Tibial artery (tissue), 4 donors: ENCODE results near the gene LEAP2.
A peak's percentile ranks its signal among the peaks of the same experiment; 100 is the strongest.

Experiments used
- DNase-seq, 2 donors: peaks; one replicate each; pipeline ENCODE4 v3.0.0-alpha.2; 2019
- H3K27ac ChIP-seq, 2 donors: fragments of 200-600 bp; sonication (generic) in 1 of 2; 1 replicate in 1 of 2; 2 replicates in 1 of 2; pipeline ENCODE4 v1.5.1; 2018 to 2019; ENCODE audit warnings: mild to moderate bottlenecking in 1 of 2
- H3K27me3 ChIP-seq, 2 donors: fragments of 200-600 bp; sonication (generic) in 1 of 2; one replicate each; pipeline versions ENCODE4 v1.5.1 to v1.6.0; 2016 to 2019
- H3K36me3 ChIP-seq, 3 donors: fragments of 200-600 bp; sonication (generic) in 2 of 3; one replicate each; pipeline ENCODE4 v1.5.1; 2016 to 2019; ENCODE audit warnings: mild to moderate bottlenecking in 2 of 3
- H3K4me1 ChIP-seq, 4 donors: fragments of 200-600 bp; sonication (generic) in 2 of 4; 1 replicate in 3 of 4; 2 replicates in 1 of 4; pipeline ENCODE4 v1.5.1; 2016 to 2019
- H3K4me3 ChIP-seq, 2 donors: fragments of 200-600 bp; sonication (generic) in 1 of 2; 1 replicate in 1 of 2; 2 replicates in 1 of 2; pipeline ENCODE4 v1.5.1; 2018 to 2019; ENCODE audit warnings: mild to moderate bottlenecking in 2 of 2
- H3K9me3 ChIP-seq, 3 donors: fragments of 200-600 bp; sonication (generic) in 1 of 3; one replicate each; pipeline ENCODE4 v1.5.1; 2016 to 2019
- CTCF ChIP-seq, 2 experiments: fragments of 200-600 bp in 1 of 2; fragments of 450-650 bp in 1 of 2; IDR thresholded peaks; one replicate each; pipeline ENCODE4 v1.5.1; 2017 to 2019; ENCODE audit warnings: antibody characterized with exemption in 2 of 2, mild to moderate bottlenecking in 1 of 2, moderate library complexity in 1 of 2
- intact Hi-C: fragments of 100-400 bp; cut with DNase I; formaldehyde crosslinking; loops from one replicate; pipeline ENCODE4 v1.15.0; 2023; ENCODE audit warnings: low total_unique reads

LEAP2 gene

DNA sequence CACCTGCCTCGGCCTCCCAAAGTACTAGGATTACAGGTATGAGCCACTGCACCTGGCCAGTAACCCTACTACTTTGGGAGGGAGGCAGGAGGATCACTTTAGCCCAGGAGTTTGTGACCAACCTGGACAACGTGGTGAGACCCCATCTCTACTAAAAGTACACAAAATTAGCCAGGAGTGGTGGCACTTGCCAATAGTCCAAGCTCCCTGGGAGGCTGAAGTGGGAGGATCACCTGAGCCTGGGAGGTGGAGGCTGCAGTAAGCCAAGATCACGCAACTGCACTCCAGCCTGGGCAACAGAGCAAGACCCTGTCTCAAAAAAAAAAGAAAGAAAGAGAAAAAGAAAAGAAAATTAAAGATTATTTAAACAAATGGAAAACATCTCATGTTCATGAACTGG is 17.5 kb upstream of the LEAP2 start:
- no peak overlapping the region for H3K4me3 ChIP-seq
- no peak for TF ChIP-seq CTCF (IDR thresholded peaks at IDR 0.05)
- no peaks in the 10 kb centered on the region for H3K36me3 ChIP-seq
- no peaks in the 10 kb centered on the region for H3K9me3 ChIP-seq
- intact Hi-C loops: no loop called here
- no peaks in the 10 kb centered on the region for H3K4me1 ChIP-seq
- no peaks in the 10 kb centered on the region for H3K27me3 ChIP-seq
- DNase-seq: no peak
- no peak overlapping the region for H3K27ac ChIP-seq

- Histone ChIP-seq H3K9me3 (no peaks in the 10 kb centered on the region), H3K36me3 (no peaks in the 10 kb centered on the region), H3K27ac (no peak overlapping the region), H3K4me3 (no peak overlapping the region), H3K27me3 (no peaks in the 10 kb centered on the region), H3K4me1 (no peaks in the 10 kb centered on the region)
- intact Hi-C loops: no loop called here
- no peak for TF ChIP-seq CTCF (IDR thresholded peaks at IDR 0.05)
- no peak for DNase-seq
Measured at GRCh38 chr5:132859889-132860437, 13.5 kb upstream of the LEAP2 start.

DNA sequence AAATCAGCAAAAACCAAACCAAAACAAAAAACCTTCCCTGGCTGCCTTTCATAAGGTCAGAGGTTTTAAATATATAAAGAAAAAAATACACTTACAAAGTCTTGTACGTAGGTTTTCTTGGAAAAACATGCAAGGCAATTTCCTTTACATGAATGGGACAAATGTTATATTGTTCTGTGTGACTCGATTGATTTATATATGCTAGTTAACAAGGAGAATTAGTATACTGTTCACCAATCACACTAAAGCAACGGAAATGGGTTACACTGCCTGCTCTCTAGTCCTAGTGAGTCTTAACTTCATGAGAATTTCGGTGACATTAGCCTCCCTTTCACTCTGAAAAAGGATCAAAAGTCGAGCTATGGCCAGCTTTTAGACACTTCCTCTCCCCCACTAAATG is 12.7 kb upstream of the LEAP2 start:
- no peaks in the 10 kb centered on the region for H3K36me3 ChIP-seq
- TF ChIP-seq CTCF (IDR thresholded peaks at IDR 0.05): no peak
- H3K9me3 ChIP-seq: no peaks in the 10 kb centered on the region
- intact Hi-C loops: no loop called here
- no peak overlapping the region for H3K4me3 ChIP-seq
- peaks cover 0 to 4% (median under 1%) of the 10 kb centered on the region in 4 donors for H3K4me1 ChIP-seq
- no peak overlapping the region for H3K27ac ChIP-seq
- no peak for DNase-seq
- H3K27me3 ChIP-seq: no peaks in the 10 kb centered on the region

DNA sequence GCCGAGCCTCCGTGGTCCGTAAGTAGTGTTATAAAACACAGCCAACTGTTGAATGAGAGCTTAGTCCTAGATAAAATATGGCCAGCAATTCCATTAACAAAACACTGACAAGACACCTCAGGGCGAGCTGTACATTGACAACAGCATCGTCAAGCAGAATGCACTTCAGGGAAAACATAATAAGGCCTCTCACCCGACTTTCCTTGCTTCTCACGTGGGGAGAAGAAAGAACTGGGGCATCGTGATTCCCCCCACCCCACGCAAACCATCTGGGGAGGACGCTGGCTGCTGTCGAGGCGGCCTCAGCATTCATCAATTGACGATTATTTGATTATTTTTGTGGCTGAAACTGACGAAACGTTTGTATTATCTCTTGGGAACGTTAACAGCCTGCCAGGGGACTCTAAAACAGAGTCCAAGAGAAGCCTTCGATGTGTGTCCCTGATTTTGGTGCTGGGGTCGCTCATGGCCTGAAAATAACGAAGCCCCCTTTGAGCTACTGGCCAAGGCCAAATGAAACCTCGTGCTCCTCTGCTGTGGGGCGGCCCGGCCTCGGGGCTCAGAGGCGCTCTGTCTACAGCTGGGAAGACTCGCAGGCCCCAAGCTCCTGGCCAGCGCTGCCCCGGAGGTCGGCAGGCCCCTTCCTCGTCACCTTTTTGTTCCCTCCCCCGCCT is 7.7 kb upstream of the LEAP2 start:
- no peaks in the 10 kb centered on the region for H3K9me3 ChIP-seq
- peaks cover 0 to 18% (median 12%) of the 10 kb centered on the region in 4 donors for H3K4me1 ChIP-seq
- intact Hi-C loops: no loop called here
- peak overlapping the region; percentile 90 to 95 for H3K27ac ChIP-seq
- peak overlapping the region; percentile 66 to 70 for H3K4me3 ChIP-seq
- no peaks in the 10 kb centered on the region for H3K27me3 ChIP-seq
- TF ChIP-seq CTCF (IDR thresholded peaks at IDR 0.05): no peak
- H3K36me3 ChIP-seq: peaks cover 5 to 30% (median 24%) of the 10 kb centered on the region in 3 donors
- no peak for DNase-seq

DNA sequence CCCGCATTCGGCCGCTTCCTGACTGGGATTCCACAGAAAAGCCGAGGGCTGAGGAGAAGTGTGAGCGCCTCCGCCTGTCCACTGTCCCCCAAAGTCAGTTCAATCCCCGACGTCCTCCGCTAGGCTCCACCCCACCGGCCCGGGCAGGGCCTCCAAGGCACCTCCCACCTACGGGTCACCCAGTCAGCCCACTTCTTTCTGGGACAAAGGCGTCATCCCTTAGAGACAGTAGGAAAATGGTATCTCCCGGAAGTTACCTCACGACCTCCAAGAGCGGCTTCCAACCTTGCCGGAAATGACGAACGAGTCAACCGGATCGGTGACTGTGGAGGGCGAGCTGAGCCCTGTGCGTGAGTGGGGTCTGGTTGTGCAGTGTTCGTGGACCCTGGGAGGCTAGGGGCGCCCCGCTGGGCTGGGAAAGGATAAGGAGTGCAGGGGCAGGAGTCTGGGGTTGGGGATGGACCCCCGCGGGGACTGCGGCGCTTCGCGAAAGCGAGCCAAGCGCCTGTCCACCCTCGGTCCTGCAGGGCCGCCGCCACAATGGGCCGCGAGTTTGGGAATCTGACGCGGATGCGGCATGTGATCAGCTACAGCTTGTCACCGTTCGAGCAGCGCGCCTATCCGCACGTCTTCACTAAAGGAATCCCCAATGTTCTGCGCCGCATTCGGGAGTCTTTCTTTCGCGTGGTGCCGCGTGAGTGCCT is 7.0 kb upstream of the LEAP2 start, which contains the start of the genes GDF9 and UQCRQ:
GDF9 (minus strand) TSS at position 128 of the 704 bp plus-strand sequence. CDS start 1,936 bp downstream, outside the sequence.
UQCRQ (plus strand) TSS at position 301 of the 704 bp plus-strand sequence; CDS start at position 541, 240 bp downstream.
- Histone ChIP-seq H3K27ac (peak within 1 kb of the TSS; percentile 90 to 95), H3K4me3 (peak within 1 kb of the TSS; percentile 66 to 70), H3K4me1 (peaks cover 0 to 18% (median 12%) of the 10 kb centered on the region in 4 donors), H3K36me3 (peaks cover 5 to 30% (median 24%) of the 10 kb centered on the region in 3 donors), H3K27me3 (no peaks in the 10 kb centered on the region), H3K9me3 (no peaks in the 10 kb centered on the region)
- TF ChIP-seq CTCF (IDR thresholded peaks at IDR 0.05): no peak
- intact Hi-C loops: no loop called here
- DNase-seq: peak; percentile 95 to 97
